Transverse colon (tissue), 3 donors: ENCODE results near the gene ZNF69.
"Not testable (repeated sequence)": the region's sequence is repeated elsewhere in the genome, so short reads cannot be mapped to it uniquely, and the experiment has no call there.

Experiments used
- CTCF ChIP-seq, 5 experiments: fragments of 200-600 bp in 3 of 5; fragments of 450-650 bp in 2 of 5; sonication (generic) in 3 of 5; IDR thresholded peaks; 1 replicate in 2 of 5; 2 replicates in 3 of 5; pipeline ENCODE4 v1.5.1; 2016 to 2017; ENCODE audit warnings: antibody characterized with exemption in 5 of 5, inconsistent platforms in 3 of 5, mild to moderate bottlenecking in 2 of 5, moderate library complexity in 1 of 5
- POLR2A ChIP-seq: fragments of 450-650 bp; IDR thresholded peaks from one replicate; pipeline ENCODE4 v1.6.1; 2016; ENCODE audit warnings: antibody characterized with exemption, mild to moderate bottlenecking, moderate library complexity

- TF ChIP-seq CTCF (IDR thresholded peaks at IDR 0.05); POLR2A: not testable (repeated sequence)
Measured at GRCh38 chr19:11938383-11938782, 50.8 kb downstream of the ZNF69 start.
